Gastrocnemius medialis (tissue), 4 donors: ENCODE data around the gene AFG1L.

ENCODE experiments used
- CTCF ChIP-seq, 5 experiments: fragments of 450-650 bp in 3 of 5; fragments of 200-600 bp in 2 of 5; sonication (generic) in 2 of 5; IDR thresholded peaks in 4 of 5; conservative IDR thresholded peaks in 1 of 5; 1 replicate in 4 of 5; 2 replicates in 1 of 5; pipeline ENCODE4 v1.5.1; 2016 to 2019; ENCODE audit warnings: antibody characterized with exemption in 5 of 5, mild to moderate bottlenecking in 3 of 5, moderate library complexity in 3 of 5
- POLR2A ChIP-seq, 2 donors: fragments of 450-650 bp; IDR thresholded peaks; one replicate each; pipeline ENCODE4 v1.6.1; 2017; ENCODE audit warnings: antibody characterized with exemption in 2 of 2, mild to moderate bottlenecking in 2 of 2, moderate library complexity in 2 of 2

GRCh38 chr6:108437821-108438220, 143.0 kb downstream of the AFG1L start:
- TF ChIP-seq POLR2A (IDR thresholded peaks at IDR 0.05) (no peak), CTCF (IDR thresholded peaks at IDR 0.05 in 4 of 5, conservative IDR thresholded peaks at IDR 0.05 in 1 of 5) (no peak)
